HG03108 (cell line): ENCODE results near the gene VIPAS39.

Source experiments
- ATAC-seq: cut with Tn5 transposase; IDR thresholded peaks from one replicate; pipeline ENCODE4 v1.9.1; 2021; ENCODE audit warnings: moderate library complexity; ENCODE audit not compliant: unreplicated experiment

Gene VIPAS39

DNA sequence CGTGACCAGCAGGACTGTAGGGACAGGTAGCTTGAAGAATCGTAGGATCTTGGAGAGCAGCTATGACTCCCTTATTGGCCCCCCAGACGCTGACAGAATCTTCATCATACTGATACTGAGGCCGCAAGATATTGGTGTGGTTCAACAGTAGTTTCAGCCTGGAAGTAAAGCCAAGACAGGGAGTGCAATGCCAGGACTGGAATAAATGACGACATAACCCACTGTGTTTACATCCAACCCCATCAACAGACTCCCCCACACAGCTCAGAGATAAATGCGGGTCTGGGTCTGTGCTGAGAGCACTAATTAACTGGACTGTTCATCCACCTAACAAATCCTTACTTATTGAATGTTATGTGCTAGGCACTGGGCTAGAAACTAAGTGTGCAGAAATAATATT, 50.7 kb downstream of the VIPAS39 start:
- ATAC-seq: no peak

DNA sequence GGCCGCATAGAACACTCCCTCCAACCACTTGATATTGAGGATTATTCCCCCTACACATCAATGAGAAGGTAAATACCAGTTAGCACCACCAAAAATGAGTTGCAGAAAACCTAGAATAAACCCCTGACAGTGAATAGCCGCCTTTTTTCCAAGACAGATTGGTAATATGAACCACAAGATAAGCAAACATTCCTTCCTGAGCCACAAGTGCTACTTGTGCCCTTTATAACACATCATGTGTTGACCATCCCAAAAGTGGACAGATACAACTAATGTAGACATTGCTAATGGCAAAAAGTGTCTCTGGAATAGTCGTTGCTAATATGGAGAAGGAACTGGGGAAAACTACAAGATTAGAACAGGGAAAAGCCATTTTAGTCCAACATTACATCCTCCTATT, 51.3 kb downstream of the VIPAS39 start:
- no peak for ATAC-seq

DNA sequence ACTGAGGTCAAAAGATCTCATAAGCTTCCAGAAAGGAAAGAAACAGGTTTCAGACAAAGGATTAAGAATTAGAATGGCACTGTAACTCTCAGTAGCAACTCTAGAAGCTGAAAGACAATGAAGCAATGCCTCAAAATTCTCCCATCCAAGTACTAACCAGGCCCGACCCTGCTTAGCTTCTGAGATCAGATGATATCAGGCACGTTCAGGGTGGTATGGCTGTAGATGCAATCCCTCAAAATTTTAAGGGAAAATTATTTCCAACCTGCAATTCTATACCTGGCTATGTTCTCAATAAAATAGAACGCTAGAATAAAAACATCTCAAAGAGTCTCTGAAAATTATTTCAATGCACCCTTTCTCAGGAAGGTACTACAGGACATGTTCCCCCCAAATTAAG, 53.6 kb downstream of the VIPAS39 start:
- no peak for ATAC-seq

DNA sequence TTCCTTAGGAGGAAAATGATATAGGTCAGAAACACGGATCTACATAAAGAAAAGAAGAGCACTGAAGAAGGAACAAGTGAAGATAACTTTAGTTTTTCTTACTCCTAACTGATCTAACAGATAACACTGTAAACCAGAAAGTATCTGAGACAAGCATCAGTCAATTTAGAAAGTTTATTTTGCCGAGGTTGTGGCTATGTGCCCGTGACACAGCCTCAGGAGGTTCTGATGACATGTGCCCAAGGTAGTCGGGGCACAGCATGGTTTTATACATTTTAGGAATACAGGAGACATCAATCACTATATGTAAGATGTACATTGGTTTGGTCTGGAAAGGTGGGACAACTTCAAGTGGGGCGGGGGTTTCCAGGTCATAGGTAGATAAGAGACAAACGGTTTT, 57.2 kb downstream of the VIPAS39 start:
- ATAC-seq: no peak

DNA sequence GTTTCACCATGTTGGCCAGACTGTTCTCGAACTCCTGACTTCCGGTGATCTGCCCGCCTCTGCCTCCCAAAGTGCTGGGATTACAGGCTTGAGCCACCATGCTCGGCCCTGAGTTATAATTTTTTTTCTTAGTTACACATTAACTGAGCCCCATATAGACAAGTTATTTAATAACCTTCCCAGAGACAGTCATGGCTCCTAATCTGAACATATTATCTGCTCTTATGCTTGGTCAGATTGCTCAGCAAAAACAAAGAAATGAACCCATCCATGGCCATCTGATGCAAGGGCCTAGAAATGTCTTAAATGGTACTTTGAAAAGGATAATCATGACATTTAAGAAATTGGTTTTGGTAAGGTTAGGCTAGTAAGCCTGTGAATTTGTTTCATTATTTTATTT, 67.2 kb downstream of the VIPAS39 start:
- ATAC-seq: no peak

DNA sequence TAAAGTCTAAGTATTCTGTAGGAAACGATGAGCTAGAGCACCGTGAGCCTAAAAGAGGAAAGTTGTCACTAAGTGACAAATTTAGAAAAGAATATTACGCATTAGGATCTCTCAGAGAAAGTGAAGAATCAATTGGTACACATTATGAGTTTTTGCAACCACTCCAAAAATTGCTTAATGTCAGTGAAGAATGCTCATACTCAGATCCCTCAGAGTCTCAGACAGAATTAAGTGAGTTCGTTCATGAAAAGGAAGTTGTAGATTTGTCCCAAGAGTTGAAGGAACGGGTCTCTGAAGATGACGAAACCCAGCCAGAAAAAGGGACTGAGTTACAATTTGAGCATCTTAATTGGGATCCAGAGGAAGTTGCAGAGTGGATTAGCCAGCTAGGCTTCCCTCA, 78.7 kb downstream of the VIPAS39 start:
- no peak for ATAC-seq

DNA sequence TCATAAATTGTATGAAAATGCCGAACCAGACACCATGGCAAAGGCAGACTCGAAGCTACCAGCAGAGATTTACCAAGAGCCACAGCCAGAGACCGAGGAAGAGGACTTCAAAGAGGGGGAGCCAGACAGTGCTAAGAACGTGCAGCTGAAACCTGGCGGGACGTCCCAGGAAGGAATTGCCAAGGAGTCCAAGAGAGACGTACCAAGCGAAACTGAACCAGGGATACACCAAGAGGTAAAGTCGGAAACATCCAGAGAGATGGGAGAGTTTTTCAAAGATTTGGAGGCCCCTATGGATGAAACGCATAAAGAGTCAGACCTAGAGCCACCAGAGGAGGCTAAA, 79.9 kb downstream of the VIPAS39 start:
- no peak for ATAC-seq

DNA sequence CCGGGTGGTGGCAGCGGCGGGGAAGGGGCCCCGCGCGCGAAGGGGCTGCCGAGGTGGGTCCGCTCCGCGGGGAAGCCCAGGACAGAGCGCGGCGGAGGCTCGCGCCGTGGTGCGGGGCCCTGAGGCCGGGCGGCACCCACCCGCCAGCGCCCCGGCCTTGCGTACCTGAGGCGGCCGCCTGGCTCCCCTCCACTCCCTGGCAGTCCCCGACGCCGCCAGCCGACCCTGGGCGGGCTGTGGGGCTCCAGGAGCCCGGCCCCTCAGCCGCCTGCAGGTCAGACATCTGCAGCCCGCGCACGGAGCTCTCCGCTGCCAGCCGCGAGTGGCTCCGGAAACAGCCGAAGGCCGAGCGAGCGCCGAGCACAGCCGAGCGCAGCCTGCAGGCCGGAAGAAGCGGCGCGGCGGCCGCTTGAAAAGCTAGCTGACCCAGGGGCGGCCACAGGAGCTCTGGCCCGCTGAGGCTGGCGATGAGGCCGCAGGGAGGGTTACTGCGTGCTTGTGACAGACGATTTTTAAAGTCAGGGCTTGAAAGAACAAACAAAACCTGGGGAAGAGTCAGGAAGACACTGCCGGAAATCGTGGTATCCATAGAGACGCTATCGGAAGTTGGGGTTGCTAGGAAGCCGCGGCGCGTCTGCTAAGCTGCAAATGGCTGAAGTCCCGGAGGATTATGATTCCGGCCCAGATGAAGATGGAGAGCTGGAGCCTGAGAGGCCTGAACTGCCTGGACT, 80.5 kb downstream of the VIPAS39 start, which contains the start of the genes SAMD15 and TMED8:
SAMD15 (plus strand) TSS at position 609 of the 731 bp plus-strand sequence; CDS start at position 649, 40 bp downstream.
TMED8 (minus strand) TSS at position 324 of the 731 bp plus-strand sequence; CDS start at position 283, 41 bp downstream.
- ATAC-seq: peak; percentile 70
